ENCODE results near the gene EPB41L4B. TPM values are rescaled to one million over a fixed set of nuclear protein-coding genes. Genes with fewer than 3 reads are reported as not detected.

EPB41L4B gene
- total RNA-seq, 2 donors from 2014 or later = 13.3 to 15.1 TPM

GRCh38 chr9:109277451-109277850, 43.4 kb downstream of the EPB41L4B start:
- Histone ChIP-seq H3K36me3 (no peaks in the 10 kb centered on the region), H3K4me3 (no peak overlapping the region), H3K4me1 (replicated peaks) (peaks cover 4% of the 10 kb centered on the region), H3K27ac (no peak overlapping the region), H3K9me3 (no peaks in the 10 kb centered on the region), H3K27me3 (replicated peaks; ENCODE audit: insufficient read depth) (no peaks in the 10 kb centered on the region)
- TF ChIP-seq POLR2AphosphoS5 (IDR thresholded peaks at IDR 0.05) (no peak), POLR2A (IDR thresholded peaks at IDR 0.05) (no peak), CTCF (IDR thresholded peaks at IDR 0.05) (no peak)
- no peak for DNase-seq (ENCODE audit: low spot score)
- intact Hi-C loops (cut with DNase I) = no loop called here
- 44% methylated on average over 9 of the region's 9 CpGs for WGBS

- no peak for TF ChIP-seq POLR2A (IDR thresholded peaks at IDR 0.05)
- no peak for TF ChIP-seq CTCF (IDR thresholded peaks at IDR 0.05)
- TF ChIP-seq POLR2AphosphoS5 (IDR thresholded peaks at IDR 0.05) = no peak
- Histone ChIP-seq H3K36me3 (no peaks in the 10 kb centered on the region), H3K4me3 (no peak overlapping the region), H3K4me1 (replicated peaks) (peaks cover 4% of the 10 kb centered on the region), H3K9me3 (no peaks in the 10 kb centered on the region), H3K27ac (no peak overlapping the region), H3K27me3 (replicated peaks; ENCODE audit: insufficient read depth) (no peaks in the 10 kb centered on the region)
- 77% methylated on average over 13 of the region's 13 CpGs for WGBS
- no peak for DNase-seq (ENCODE audit: low spot score)
- intact Hi-C loops (cut with DNase I) = no loop called here
Observed at GRCh38 chr9:109276469-109277440, 44.1 kb downstream of the EPB41L4B start.

- H3K4me1 ChIP-seq (replicated peaks) = peaks cover 4% of the 10 kb centered on the region
- WGBS = 64% methylated on average over 8 of the region's 8 CpGs
Observed at GRCh38 chr9:109274884-109275730, 45.8 kb downstream of the EPB41L4B start.

GRCh38 chr9:109273869-109274268, 47.0 kb downstream of the EPB41L4B start:
- Histone ChIP-seq H3K36me3 (no peaks in the 10 kb centered on the region), H3K4me1 (replicated peaks) (peaks cover 4% of the 10 kb centered on the region), H3K27me3 (replicated peaks; ENCODE audit: insufficient read depth) (no peaks in the 10 kb centered on the region), H3K4me3 (no peak overlapping the region), H3K9me3 (no peaks in the 10 kb centered on the region), H3K27ac (no peak overlapping the region)
- TF ChIP-seq POLR2A (IDR thresholded peaks at IDR 0.05) = no peak
- TF ChIP-seq POLR2AphosphoS5 (IDR thresholded peaks at IDR 0.05) = no peak
- no peak for TF ChIP-seq CTCF (IDR thresholded peaks at IDR 0.05)
- intact Hi-C loops (cut with DNase I) = no loop called here
- DNase-seq (ENCODE audit: low spot score) = no peak
- 94% methylated on average over 3 of the region's 3 CpGs for WGBS

More at GRCh38 chr9:109274884-109275730, 45.8 kb downstream of the EPB41L4B start:
- intact Hi-C loops (cut with DNase I) = no loop called here
- H3K4me3 ChIP-seq = no peak overlapping the region
- H3K27ac ChIP-seq = no peak overlapping the region
- TF ChIP-seq CTCF (IDR thresholded peaks at IDR 0.05) (no peak), POLR2A (IDR thresholded peaks at IDR 0.05) (no peak), POLR2AphosphoS5 (IDR thresholded peaks at IDR 0.05) (no peak)
- no peaks in the 10 kb centered on the region for H3K36me3 ChIP-seq
- DNase-seq (ENCODE audit: low spot score) = no peak
- no peaks in the 10 kb centered on the region for H3K27me3 ChIP-seq (replicated peaks; ENCODE audit: insufficient read depth)
- no peaks in the 10 kb centered on the region for H3K9me3 ChIP-seq
